Peyer's patch (tissue), 4 donors: ENCODE measurements around the gene AFG1L. TPM values are rescaled to one million over a fixed set of nuclear protein-coding genes. Genes with fewer than 3 reads are reported as not detected.

Experiments used
- DNase-seq, 3 donors: peaks; one replicate each; pipeline ENCODE4 v3.0.0-alpha.2; 2017 to 2019
- H3K27ac ChIP-seq, 4 donors: fragments of 200-600 bp; sonication (generic); one replicate each; pipeline ENCODE4 v1.5.1; 2016 to 2019
- H3K27me3 ChIP-seq, 2 donors: fragments of 200-600 bp; sonication (generic); one replicate each; pipeline ENCODE4 v1.5.1; 2019
- H3K36me3 ChIP-seq, 3 donors: fragments of 200-600 bp; sonication (generic); one replicate each; pipeline ENCODE4 v1.5.1; 2016 to 2019
- H3K4me1 ChIP-seq, 4 donors: fragments of 200-600 bp; sonication (generic); one replicate each; pipeline ENCODE4 v1.5.1; 2016 to 2019
- H3K4me3 ChIP-seq, 4 donors: fragments of 200-600 bp; sonication (generic); 1 replicate in 3 of 4; 2 replicates in 1 of 4; pipeline ENCODE4 v1.5.1; 2016 to 2019; ENCODE audit warnings: mild to moderate bottlenecking in 1 of 4
- H3K9me3 ChIP-seq, 4 donors: fragments of 200-600 bp; sonication (generic); one replicate each; pipeline ENCODE4 v1.5.1; 2016 to 2019; ENCODE audit warnings: mild to moderate bottlenecking in 1 of 4
- CTCF ChIP-seq, 6 experiments: fragments of 450-650 bp in 4 of 6; fragments of 200-600 bp in 2 of 6; sonication (generic) in 1 of 6; IDR thresholded peaks; one replicate each; pipeline ENCODE4 v1.5.1; 2017 to 2019; ENCODE audit warnings: antibody characterized with exemption in 6 of 6, mild to moderate bottlenecking in 3 of 6, moderate library complexity in 1 of 6
- POLR2A ChIP-seq, 2 donors: fragments of 450-650 bp; IDR thresholded peaks; one replicate each; pipeline ENCODE4 v1.5.1; 2017; ENCODE audit warnings: antibody characterized with exemption in 2 of 2, mild to moderate bottlenecking in 2 of 2, moderate library complexity in 2 of 2
- small RNA-seq, 2 donors: library from RNA; depleted of rRNA; stranded (forward); fragments of <200 nt; gene quantifications; one replicate each; pipeline ENCODE3, GENCODE V24; 2016
- total RNA-seq, 4 donors: library from RNA; depleted of rRNA; stranded (reverse); fragments of >200 nt; gene quantifications; one replicate each; pipeline ENCODE4 v1.1.0, GENCODE V29; 2016

AFG1L gene
- total RNA-seq, 4 donors from 2014 or later, result 6.0 to 15.1 (median 8.1) TPM

- H3K4me3 ChIP-seq, result no peak overlapping the region
- DNase-seq, result no peak
- TF ChIP-seq POLR2A (IDR thresholded peaks at IDR 0.05) (no peak), CTCF (IDR thresholded peaks at IDR 0.05) (no peak)
- H3K4me1 ChIP-seq, result peaks cover 0 to 41% (median 4%) of the 10 kb centered on the region in 4 donors
- no peaks in the 10 kb centered on the region for H3K27me3 ChIP-seq
- no peaks in the 10 kb centered on the region for H3K9me3 ChIP-seq
- no peak overlapping the region for H3K27ac ChIP-seq
- peaks cover 0 to 34% (median 0%) of the 10 kb centered on the region in 3 donors for H3K36me3 ChIP-seq
Measured at GRCh38 chr6:108574457-108575141, 279.7 kb downstream of the AFG1L start.

Small RNA genes within 50 kb of the gene (small RNA-seq; reads per million reads assigned to genes)
- 0 reads per million in 2 donors for gene AL356121.1
- 0 reads per million in 2 donors for gene AL391646.1
- gene RNA5SP212, result 0 reads per million in 2 donors
- gene RNU6-1144P, result 0 reads per million in 2 donors
- 0 reads per million in 2 donors for gene RNU6-770P
- gene Z98742.2, result 0 reads per million in 2 donors

Other genes with a start within 250 kb of the AFG1L start
- 10 to 100 TPM; 25.6 to 47.0 (median 36.6) TPM for gene OSTM1, start 220.3 kb upstream of the AFG1L start, total RNA-seq
- gene NR2E1, start 129.0 kb upstream of the AFG1L start, total RNA-seq, result not detected
- 100 to 1,000 TPM in 1 of 4 donors, 10 to 100 TPM in 3; 71.0 to 110 (median 96.8) TPM for gene SNX3, start 34.0 kb upstream of the AFG1L start, total RNA-seq